Breast epithelium (tissue), 4 donors: ENCODE results near the gene PPP1R15B. TPM values are rescaled to one million over a fixed set of nuclear protein-coding genes. Genes with fewer than 3 reads are reported as not detected.
A peak's percentile ranks its signal among the peaks of the same experiment; 100 is the strongest.

Experiments
- DNase-seq, 2 donors: peaks; one replicate each; pipeline ENCODE4 v3.0.0-alpha.2; 2019; ENCODE audit warnings: low spot score in 2 of 2
- H3K27ac ChIP-seq, 2 donors: fragments of 200-600 bp; sonication (generic) in 1 of 2; one replicate each; pipeline ENCODE4 v1.5.1; 2016 to 2019; ENCODE audit warnings: mild to moderate bottlenecking in 1 of 2
- H3K27me3 ChIP-seq, 2 donors: fragments of 200-600 bp; sonication (generic) in 1 of 2; one replicate each; pipeline versions ENCODE4 v1.5.1 to v1.6.0; 2017 to 2019; ENCODE audit warnings: control low read depth in 1 of 2, mild to moderate bottlenecking in 1 of 2
- H3K36me3 ChIP-seq: fragments of 200-600 bp; one replicate; pipeline ENCODE4 v1.5.1; 2019
- H3K4me1 ChIP-seq, 2 donors: fragments of 200-600 bp; sonication (generic); one replicate each; pipeline ENCODE4 v1.5.1; 2016 to 2019; ENCODE audit warnings: control low read depth in 1 of 2
- H3K4me3 ChIP-seq, 3 donors: fragments of 200-600 bp; sonication (generic); 1 replicate in 2 of 3; 2 replicates in 1 of 3; pipeline ENCODE4 v1.5.1; 2016 to 2019; ENCODE audit warnings: mild to moderate bottlenecking in 3 of 3, moderate library complexity in 2 of 3
- H3K9me3 ChIP-seq, 2 donors: fragments of 200-600 bp; sonication (generic) in 1 of 2; one replicate each; pipeline ENCODE4 v1.5.1; 2016 to 2019; ENCODE audit warnings: control low read depth in 1 of 2
- CTCF ChIP-seq, 3 donors: fragments of 450-650 bp; IDR thresholded peaks; one replicate each; pipeline ENCODE4 v1.5.1; 2016 to 2017; ENCODE audit warnings: antibody characterized with exemption in 3 of 3, mild to moderate bottlenecking in 3 of 3, moderate library complexity in 3 of 3
- POLR2A ChIP-seq: fragments of 450-650 bp; IDR thresholded peaks from one replicate; pipeline ENCODE4 v1.6.1; 2016; ENCODE audit warnings: antibody characterized with exemption, mild to moderate bottlenecking, moderate library complexity
- POLR2AphosphoS5 ChIP-seq, 3 donors: sonication (generic); formaldehyde crosslinking; IDR thresholded peaks; one replicate each; pipeline ENCODE4 v1.6.1; 2017; ENCODE audit warnings: antibody characterized with exemption in 3 of 3
- intact Hi-C: fragments of 100-400 bp; cut with DNase I; formaldehyde crosslinking; loops from one replicate; pipeline ENCODE4 v1.15.1; 2023; ENCODE audit warnings: low total_unique reads
- total RNA-seq, 3 donors: library from RNA; depleted of rRNA; stranded (reverse); fragments of >200 nt; gene quantifications; one replicate each; pipeline ENCODE4 v1.1.0, GENCODE V29; 2016

Gene PPP1R15B
- total RNA-seq, 3 donors from 2014 or later, result 47.5 to 91.6 (median 53.3) TPM

DNA sequence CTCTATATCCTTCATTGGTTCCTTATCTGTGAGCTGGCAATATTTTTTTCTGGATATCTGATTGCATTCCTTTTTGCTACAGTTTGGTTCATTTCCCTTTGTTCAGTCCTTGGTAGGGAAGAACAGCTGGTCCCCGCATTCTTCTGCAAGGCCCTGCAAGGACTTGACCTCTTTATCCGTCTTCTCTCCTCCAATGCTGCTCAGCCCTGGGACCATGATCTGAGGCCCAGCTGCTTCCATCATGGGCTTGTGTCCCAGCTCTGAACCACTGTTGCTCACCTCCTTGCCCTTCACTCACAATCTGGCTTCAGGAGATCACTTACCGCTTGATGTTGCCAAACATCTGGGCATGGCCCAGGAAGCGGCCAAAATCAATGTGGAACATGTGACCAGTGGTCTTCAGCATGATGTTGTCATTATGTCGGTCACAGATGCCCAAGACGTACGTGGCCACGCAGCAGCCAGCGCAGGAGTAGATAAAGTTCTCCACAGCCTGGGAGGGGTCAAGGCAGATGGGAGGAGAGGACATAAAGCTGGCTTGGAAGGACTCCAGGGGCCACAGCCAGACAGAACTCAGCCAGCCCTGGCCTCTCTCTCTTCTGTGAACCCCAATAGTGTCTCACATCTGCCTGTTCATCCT is 22.6 kb upstream of the PPP1R15B start:
- Histone ChIP-seq H3K4me3 (no peak overlapping the region), H3K27me3 (no peaks in the 10 kb centered on the region), H3K4me1 (peaks cover 0 to 15% of the 10 kb centered on the region in 2 donors), H3K27ac (peak overlapping the region in 1 of 2 donors; percentile 80), H3K36me3 (no peaks in the 10 kb centered on the region), H3K9me3 (no peaks in the 10 kb centered on the region)
- TF ChIP-seq CTCF (IDR thresholded peaks at IDR 0.05) (no peak), POLR2A (no peak), POLR2AphosphoS5 (IDR thresholded peaks at IDR 0.05) (no peak)
- intact Hi-C loops, result loop anchor here (5.0 kb wide), 1 partner anchor 58 kb away; the partner anchor contains the start of gene PIK3C2B
- DNase-seq, result no peak

DNA sequence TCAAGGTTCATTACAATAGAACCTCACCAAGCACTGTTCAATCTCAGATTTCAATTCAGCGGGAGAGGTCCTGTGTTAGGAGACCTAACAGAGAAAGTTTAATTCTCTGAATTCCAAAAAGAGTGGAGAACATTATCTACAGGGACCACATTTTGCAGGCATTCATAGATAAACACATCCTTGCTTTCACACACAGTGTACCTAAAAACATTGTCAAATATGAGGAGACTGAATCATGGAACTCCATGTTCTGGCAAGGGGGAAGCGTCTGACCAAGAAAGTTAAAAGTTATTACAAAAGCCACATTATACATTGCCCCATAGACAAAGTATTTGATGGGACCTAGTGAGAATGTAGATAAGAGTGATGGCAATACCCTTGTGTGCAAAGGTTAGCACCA is 21.1 kb upstream of the PPP1R15B start:
- intact Hi-C loops, result loop anchor here (5.0 kb wide), 1 partner anchor 60 kb away; the partner anchor contains the start of gene PIK3C2B
- Histone ChIP-seq H3K36me3 (no peaks in the 10 kb centered on the region), H3K4me1 (peaks cover 0 to under 1% of the 10 kb centered on the region in 2 donors), H3K27me3 (no peaks in the 10 kb centered on the region), H3K9me3 (no peaks in the 10 kb centered on the region), H3K4me3 (no peak overlapping the region), H3K27ac (no peak overlapping the region)
- TF ChIP-seq POLR2A (no peak), POLR2AphosphoS5 (IDR thresholded peaks at IDR 0.05) (no peak), CTCF (IDR thresholded peaks at IDR 0.05) (no peak)
- no peak for DNase-seq

DNA sequence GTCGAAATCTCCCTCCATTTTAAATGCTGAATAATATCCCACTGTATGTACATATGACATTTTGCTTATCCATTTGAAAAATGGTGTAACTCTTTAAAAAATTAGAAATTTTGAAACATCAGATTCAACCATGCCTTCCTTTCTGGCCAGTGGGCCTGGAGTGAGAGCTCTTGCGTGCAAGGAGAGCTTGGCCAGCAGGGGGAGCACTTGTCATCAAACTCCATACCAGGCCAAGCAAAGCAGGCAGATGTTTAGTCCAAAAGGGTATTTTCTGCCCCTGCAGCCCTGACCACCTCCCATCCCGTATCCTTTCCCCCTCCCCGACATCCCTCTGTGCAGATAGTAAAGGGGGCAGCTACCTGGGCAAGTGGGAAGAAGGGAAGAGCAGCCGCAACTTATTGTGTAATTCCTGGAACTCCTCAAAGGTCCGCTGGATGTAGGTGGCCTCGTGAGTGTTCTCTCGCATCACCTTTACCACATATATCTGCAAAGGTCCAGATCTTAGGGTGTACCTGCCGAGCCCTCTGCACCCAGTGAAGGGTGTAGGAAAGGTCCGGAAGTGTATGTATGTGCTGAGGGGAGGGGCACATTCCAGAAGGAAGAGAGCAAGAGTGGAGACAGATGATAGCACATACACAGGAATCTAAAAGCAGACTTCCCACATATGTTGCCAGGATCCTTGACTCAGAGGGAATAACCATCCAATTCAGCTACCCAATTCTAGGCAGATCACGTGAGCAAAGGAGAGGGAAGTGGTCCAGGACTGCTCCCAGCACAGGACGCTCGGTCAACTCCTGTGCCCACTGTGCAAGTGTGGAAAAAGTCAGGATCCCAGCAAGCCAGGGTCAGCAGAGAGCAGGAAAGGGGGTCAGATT is 19.9 kb upstream of the PPP1R15B start:
- Histone ChIP-seq H3K9me3 (no peaks in the 10 kb centered on the region), H3K36me3 (no peaks in the 10 kb centered on the region), H3K27ac (peak overlapping the region in 1 of 2 donors; percentile 33), H3K4me3 (no peak overlapping the region), H3K4me1 (no peaks in the 10 kb centered on the region), H3K27me3 (no peaks in the 10 kb centered on the region)
- intact Hi-C loops, result loop anchor here (5.0 kb wide), 1 partner anchor 61 kb away; the partner anchor contains the start of gene PIK3C2B
- peak; percentile 80 to 96 (median 85) for TF ChIP-seq CTCF (IDR thresholded peaks at IDR 0.05)
- no peak for TF ChIP-seq POLR2A
- peak; percentile 75 to 82 for DNase-seq

DNA sequence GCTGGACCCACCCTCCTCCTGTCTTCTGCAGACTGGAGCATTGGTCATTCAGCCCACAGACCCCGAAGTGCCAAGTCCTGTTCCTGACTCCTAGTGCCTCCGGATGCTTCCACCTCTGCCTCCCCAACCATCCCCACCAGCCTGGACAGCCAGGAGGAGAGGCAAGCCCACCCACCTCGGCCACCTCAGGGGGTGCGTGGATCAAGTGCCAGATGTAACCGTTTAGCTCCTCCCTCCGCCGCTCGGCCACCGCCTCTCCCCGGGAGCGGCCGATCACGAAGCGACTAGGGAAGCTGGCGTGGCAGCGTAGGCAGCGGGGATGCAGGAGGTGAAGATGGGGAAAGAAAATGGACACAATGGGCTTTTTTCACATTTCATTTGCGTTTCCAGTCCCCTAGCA is 18.1 kb upstream of the PPP1R15B start:
- Histone ChIP-seq H3K27ac (no peak overlapping the region), H3K4me1 (no peaks in the 10 kb centered on the region), H3K36me3 (no peaks in the 10 kb centered on the region), H3K4me3 (no peak overlapping the region), H3K9me3 (no peaks in the 10 kb centered on the region), H3K27me3 (no peaks in the 10 kb centered on the region)
- no peak for TF ChIP-seq POLR2AphosphoS5 (IDR thresholded peaks at IDR 0.05)
- no peak for TF ChIP-seq CTCF (IDR thresholded peaks at IDR 0.05)
- TF ChIP-seq POLR2A, result no peak
- no peak for DNase-seq
- intact Hi-C loops, result loop anchor here (5.0 kb wide), 1 partner anchor 63 kb away; the partner anchor contains the start of gene PIK3C2B
